Measurements from ENCODE around the gene KIAA1958.
A peak's percentile ranks its signal among the peaks of the same experiment; 100 is the strongest.

The KIAA1958 gene

GRCh38 chr9:112486221-112487007 is at the start of gene KIAA1958:
Gene KIAA1958 (plus strand): TSS chr9:112486827. CDS start chr9:112574081, 87,254 bp downstream.
- peak within 1 kb of the TSS; percentile 89 for H3K9ac ChIP-seq (ENCODE audit: low read length)
- H3K4me3 ChIP-seq (ENCODE audit: low read length): peak within 1 kb of the TSS; percentile 98
- peak within 1 kb of the TSS; percentile 75 for H3K27ac ChIP-seq (ENCODE audit: low read length)
- peaks cover 33% of the 10 kb centered on the region for H3K4me1 ChIP-seq (ENCODE audit: control insufficient read depth, low read depth, low read length)
- no peaks in the 10 kb centered on the region for H3K9me3 ChIP-seq (ENCODE audit: control insufficient read depth, low read depth, low read length)
- H3K27me3 ChIP-seq (ENCODE audit: control insufficient read depth, insufficient read depth, low read length): no peaks in the 10 kb centered on the region
- no peaks in the 10 kb centered on the region for H3K36me3 ChIP-seq (ENCODE audit: control insufficient read depth, low read depth, low read length)

GRCh38 chr9:112437406-112437805 is 49.2 kb upstream of the KIAA1958 start:
- Histone ChIP-seq H3K36me3 (ENCODE audit: control insufficient read depth, low read depth, low read length) (no peaks in the 10 kb centered on the region), H3K9ac (ENCODE audit: low read length) (no peak overlapping the region), H3K9me3 (ENCODE audit: control insufficient read depth, low read depth, low read length) (no peaks in the 10 kb centered on the region), H3K4me3 (ENCODE audit: low read length) (no peak overlapping the region), H3K4me1 (ENCODE audit: control insufficient read depth, low read depth, low read length) (no peaks in the 10 kb centered on the region), H3K27ac (ENCODE audit: low read length) (no peak overlapping the region), H3K27me3 (ENCODE audit: control insufficient read depth, insufficient read depth, low read length) (no peaks in the 10 kb centered on the region)

GRCh38 chr9:112439171-112439570 is 47.5 kb upstream of the KIAA1958 start:
- no peaks in the 10 kb centered on the region for H3K36me3 ChIP-seq (ENCODE audit: control insufficient read depth, low read depth, low read length)
- H3K4me3 ChIP-seq (ENCODE audit: low read length): no peak overlapping the region
- no peaks in the 10 kb centered on the region for H3K4me1 ChIP-seq (ENCODE audit: control insufficient read depth, low read depth, low read length)
- no peak overlapping the region for H3K27ac ChIP-seq (ENCODE audit: low read length)
- no peak overlapping the region for H3K9ac ChIP-seq (ENCODE audit: low read length)
- H3K27me3 ChIP-seq (ENCODE audit: control insufficient read depth, insufficient read depth, low read length): no peaks in the 10 kb centered on the region
- H3K9me3 ChIP-seq (ENCODE audit: control insufficient read depth, low read depth, low read length): no peaks in the 10 kb centered on the region

- Histone ChIP-seq H3K9ac (ENCODE audit: low read length) (no peak overlapping the region), H3K4me1 (ENCODE audit: control insufficient read depth, low read depth, low read length) (no peaks in the 10 kb centered on the region), H3K27me3 (ENCODE audit: control insufficient read depth, insufficient read depth, low read length) (no peaks in the 10 kb centered on the region), H3K27ac (ENCODE audit: low read length) (no peak overlapping the region), H3K36me3 (ENCODE audit: control insufficient read depth, low read depth, low read length) (no peaks in the 10 kb centered on the region), H3K9me3 (ENCODE audit: control insufficient read depth, low read depth, low read length) (no peaks in the 10 kb centered on the region), H3K4me3 (ENCODE audit: low read length) (no peak overlapping the region)
Observed at GRCh38 chr9:112439825-112440224, 46.8 kb upstream of the KIAA1958 start.

GRCh38 chr9:112443200-112443599 is 43.4 kb upstream of the KIAA1958 start:
- no peak overlapping the region for H3K27ac ChIP-seq (ENCODE audit: low read length)
- no peaks in the 10 kb centered on the region for H3K4me1 ChIP-seq (ENCODE audit: control insufficient read depth, low read depth, low read length)
- no peak overlapping the region for H3K9ac ChIP-seq (ENCODE audit: low read length)
- no peaks in the 10 kb centered on the region for H3K36me3 ChIP-seq (ENCODE audit: control insufficient read depth, low read depth, low read length)
- no peaks in the 10 kb centered on the region for H3K9me3 ChIP-seq (ENCODE audit: control insufficient read depth, low read depth, low read length)
- H3K4me3 ChIP-seq (ENCODE audit: low read length): no peak overlapping the region
- no peaks in the 10 kb centered on the region for H3K27me3 ChIP-seq (ENCODE audit: control insufficient read depth, insufficient read depth, low read length)

- H3K9ac ChIP-seq (ENCODE audit: low read length): no peak overlapping the region
- H3K36me3 ChIP-seq (ENCODE audit: control insufficient read depth, low read depth, low read length): no peaks in the 10 kb centered on the region
- no peaks in the 10 kb centered on the region for H3K27me3 ChIP-seq (ENCODE audit: control insufficient read depth, insufficient read depth, low read length)
- no peaks in the 10 kb centered on the region for H3K4me1 ChIP-seq (ENCODE audit: control insufficient read depth, low read depth, low read length)
- H3K4me3 ChIP-seq (ENCODE audit: low read length): no peak overlapping the region
- no peak overlapping the region for H3K27ac ChIP-seq (ENCODE audit: low read length)
- H3K9me3 ChIP-seq (ENCODE audit: control insufficient read depth, low read depth, low read length): no peaks in the 10 kb centered on the region
Observed at GRCh38 chr9:112443636-112444035, 43.0 kb upstream of the KIAA1958 start.

DNA sequence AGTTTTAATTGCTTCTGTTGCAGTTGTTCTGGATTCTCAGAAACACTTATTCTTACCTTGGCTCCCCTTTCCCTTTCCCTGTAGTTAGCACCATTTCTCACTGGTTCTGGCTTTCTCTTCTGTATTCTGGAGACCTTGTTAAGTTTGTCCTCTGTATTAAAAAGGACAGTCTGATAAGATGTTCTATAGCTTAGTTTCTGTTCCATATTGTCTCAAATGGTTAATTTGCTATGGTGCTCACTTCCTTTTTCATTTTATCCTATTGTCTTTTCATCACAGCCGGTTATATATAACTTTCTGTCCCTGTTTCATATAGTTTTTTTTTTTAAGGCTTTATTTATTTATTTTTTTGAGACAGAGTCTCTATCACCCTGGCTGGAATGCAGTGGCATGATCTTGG is 41.4 kb upstream of the KIAA1958 start:
- H3K4me1 ChIP-seq (ENCODE audit: control insufficient read depth, low read depth, low read length): no peaks in the 10 kb centered on the region
- no peaks in the 10 kb centered on the region for H3K9me3 ChIP-seq (ENCODE audit: control insufficient read depth, low read depth, low read length)
- H3K4me3 ChIP-seq (ENCODE audit: low read length): no peak overlapping the region
- H3K27ac ChIP-seq (ENCODE audit: low read length): no peak overlapping the region
- H3K9ac ChIP-seq (ENCODE audit: low read length): no peak overlapping the region
- no peaks in the 10 kb centered on the region for H3K36me3 ChIP-seq (ENCODE audit: control insufficient read depth, low read depth, low read length)
- no peaks in the 10 kb centered on the region for H3K27me3 ChIP-seq (ENCODE audit: control insufficient read depth, insufficient read depth, low read length)

- no peaks in the 10 kb centered on the region for H3K27me3 ChIP-seq (ENCODE audit: control insufficient read depth, insufficient read depth, low read length)
- no peaks in the 10 kb centered on the region for H3K9me3 ChIP-seq (ENCODE audit: control insufficient read depth, low read depth, low read length)
- no peaks in the 10 kb centered on the region for H3K4me1 ChIP-seq (ENCODE audit: control insufficient read depth, low read depth, low read length)
- H3K27ac ChIP-seq (ENCODE audit: low read length): no peak overlapping the region
- no peaks in the 10 kb centered on the region for H3K36me3 ChIP-seq (ENCODE audit: control insufficient read depth, low read depth, low read length)
- no peak overlapping the region for H3K9ac ChIP-seq (ENCODE audit: low read length)
- no peak overlapping the region for H3K4me3 ChIP-seq (ENCODE audit: low read length)
Observed at GRCh38 chr9:112446080-112446479, 40.5 kb upstream of the KIAA1958 start.

- Histone ChIP-seq H3K9me3 (ENCODE audit: control insufficient read depth, low read depth, low read length) (no peaks in the 10 kb centered on the region), H3K36me3 (ENCODE audit: control insufficient read depth, low read depth, low read length) (no peaks in the 10 kb centered on the region), H3K27ac (ENCODE audit: low read length) (no peak overlapping the region), H3K4me3 (ENCODE audit: low read length) (no peak overlapping the region), H3K4me1 (ENCODE audit: control insufficient read depth, low read depth, low read length) (no peaks in the 10 kb centered on the region), H3K27me3 (ENCODE audit: control insufficient read depth, insufficient read depth, low read length) (no peaks in the 10 kb centered on the region), H3K9ac (ENCODE audit: low read length) (no peak overlapping the region)
Observed at GRCh38 chr9:112446526-112446925, 40.1 kb upstream of the KIAA1958 start.

GRCh38 chr9:112447283-112447761 is 39.3 kb upstream of the KIAA1958 start:
- no peak overlapping the region for H3K27ac ChIP-seq (ENCODE audit: low read length)
- H3K36me3 ChIP-seq (ENCODE audit: control insufficient read depth, low read depth, low read length): no peaks in the 10 kb centered on the region
- H3K4me1 ChIP-seq (ENCODE audit: control insufficient read depth, low read depth, low read length): no peaks in the 10 kb centered on the region
- H3K4me3 ChIP-seq (ENCODE audit: low read length): no peak overlapping the region
- no peaks in the 10 kb centered on the region for H3K27me3 ChIP-seq (ENCODE audit: control insufficient read depth, insufficient read depth, low read length)
- H3K9ac ChIP-seq (ENCODE audit: low read length): no peak overlapping the region
- no peaks in the 10 kb centered on the region for H3K9me3 ChIP-seq (ENCODE audit: control insufficient read depth, low read depth, low read length)

DNA sequence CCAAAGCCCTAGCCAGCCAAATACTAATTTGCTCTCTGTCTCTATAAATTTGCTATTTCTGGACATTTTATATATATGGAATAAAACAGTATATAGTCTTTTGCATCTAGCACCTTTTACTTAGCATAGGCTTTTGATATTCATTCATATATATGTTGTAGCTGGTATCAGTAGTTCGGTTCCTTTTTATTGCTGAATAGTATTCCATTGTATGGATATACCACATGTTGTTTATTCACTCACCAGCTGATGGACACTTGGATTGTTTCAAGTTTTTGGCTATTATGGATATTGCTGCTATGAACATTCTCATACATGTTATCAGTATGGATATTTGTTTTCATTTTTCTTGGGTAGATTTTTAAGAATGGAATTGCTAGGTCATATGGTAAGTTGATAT is 23.8 kb upstream of the KIAA1958 start:
- H3K4me3 ChIP-seq (ENCODE audit: low read length): no peak overlapping the region
- H3K9ac ChIP-seq (ENCODE audit: low read length): no peak overlapping the region
- H3K4me1 ChIP-seq (ENCODE audit: control insufficient read depth, low read depth, low read length): no peaks in the 10 kb centered on the region
- no peaks in the 10 kb centered on the region for H3K27me3 ChIP-seq (ENCODE audit: control insufficient read depth, insufficient read depth, low read length)
- H3K9me3 ChIP-seq (ENCODE audit: control insufficient read depth, low read depth, low read length): peaks cover 4% of the 10 kb centered on the region
- H3K36me3 ChIP-seq (ENCODE audit: control insufficient read depth, low read depth, low read length): no peaks in the 10 kb centered on the region
- no peak overlapping the region for H3K27ac ChIP-seq (ENCODE audit: low read length)

- Histone ChIP-seq H3K36me3 (ENCODE audit: control insufficient read depth, low read depth, low read length) (no peaks in the 10 kb centered on the region), H3K4me1 (ENCODE audit: control insufficient read depth, low read depth, low read length) (no peaks in the 10 kb centered on the region), H3K4me3 (ENCODE audit: low read length) (no peak overlapping the region), H3K27me3 (ENCODE audit: control insufficient read depth, insufficient read depth, low read length) (no peaks in the 10 kb centered on the region), H3K9ac (ENCODE audit: low read length) (no peak overlapping the region), H3K27ac (ENCODE audit: low read length) (no peak overlapping the region), H3K9me3 (ENCODE audit: control insufficient read depth, low read depth, low read length) (peaks cover 4% of the 10 kb centered on the region)
Observed at GRCh38 chr9:112465352-112465751, 21.3 kb upstream of the KIAA1958 start.

Data from iPS-18a (cell line).